Astrocyte of the cerebellum (primary cell): ENCODE data around the gene ARHGEF1.
A peak's percentile ranks its signal among the peaks of the same experiment; 100 is the strongest.

Experiments used
- DNase-seq: peaks from one replicate; pipeline ENCODE4 v3.0.0-alpha.2; 2011; ENCODE audit warnings: low read depth
- H3K4me3 ChIP-seq: 2 replicates; pipeline ENCODE4 v1.5.1; 2011; ENCODE audit warnings: mild to moderate bottlenecking, low read depth, low read length, moderate library complexity
- CTCF ChIP-seq: IDR thresholded peaks from 2 replicates; pipeline ENCODE4 v1.5.1; 2012; ENCODE audit warnings: low read length, low read depth, moderate library complexity, mild to moderate bottlenecking; ENCODE audit errors: missing control alignments
- in situ Hi-C: cut with HindIII; loops from 2 replicates; pipeline ENCODE4 v1.10.0; 2017; ENCODE audit warnings: low sequenced_read_pairs

Gene ARHGEF1

GRCh38 chr19:41853344-41853743, 29.6 kb upstream of the ARHGEF1 start:
- H3K4me3 ChIP-seq, result no peak overlapping the region
- in situ Hi-C loops, result no loop called here
- no peak for TF ChIP-seq CTCF
- no peak for DNase-seq

- DNase-seq, result no peak
- in situ Hi-C loops, result no loop called here
- H3K4me3 ChIP-seq, result no peak overlapping the region
- no peak for TF ChIP-seq CTCF
These were observed 29.2 kb upstream of the ARHGEF1 start for GRCh38 chr19:41853768-41854167.

GRCh38 chr19:41859213-41859617, 23.8 kb upstream of the ARHGEF1 start:
- no peak for TF ChIP-seq CTCF
- in situ Hi-C loops, result no loop called here
- H3K4me3 ChIP-seq, result peak overlapping the region; percentile 98
- DNase-seq, result no peak

GRCh38 chr19:41859618-41860418, 23.2 kb upstream of the ARHGEF1 start, which contains the start of gene RPS19:
TSS of gene RPS19 (plus strand) at chr19:41860255. CDS start at chr19:41860775, 520 bp downstream.
- DNase-seq, result peak; percentile 95
- in situ Hi-C loops, result no loop called here
- TF ChIP-seq CTCF, result peak; percentile 63
- peak within 1 kb of the TSS; percentile 98 for H3K4me3 ChIP-seq

GRCh38 chr19:41860419-41861115, 22.4 kb upstream of the ARHGEF1 start:
- TF ChIP-seq CTCF, result no peak
- DNase-seq, result no peak
- in situ Hi-C loops, result no loop called here
- H3K4me3 ChIP-seq, result peak overlapping the region; percentile 98

- H3K4me3 ChIP-seq, result peak overlapping the region; percentile 98
- DNase-seq, result no peak
- TF ChIP-seq CTCF, result no peak
- in situ Hi-C loops, result no loop called here
These were observed 21.7 kb upstream of the ARHGEF1 start for GRCh38 chr19:41861116-41861768.
